Pulmonary artery endothelial cell (primary cell): ENCODE measurements around the gene GABRA6. TPM values are rescaled to one million over a fixed set of nuclear protein-coding genes. Genes with fewer than 3 reads are reported as not detected.

Source experiments
- total RNA-seq: library from RNA; depleted of rRNA; stranded (reverse); fragments of >200 nt; gene quantifications from 2 replicates; pipeline ENCODE4 v1.2.3, GENCODE V29; 2014

Gene GABRA6
- total RNA-seq, 1 donor from 2014 or later: not detected

Other genes starting within 250 kb of the GABRA6 start
- gene GABRB2, start 139.0 kb upstream of the GABRA6 start, total RNA-seq: not detected in 2 replicates
- gene GABRA1, start 162.4 kb downstream of the GABRA6 start, total RNA-seq: not detected in 2 replicates